Endothelial cell of umbilical vein (primary cell): ENCODE results near the gene AP1M1. TPM values are rescaled to one million over a fixed set of nuclear protein-coding genes. Genes with fewer than 3 reads are reported as not detected.

ENCODE experiments used
- BruUV-seq: library from RNA; stranded (reverse); fragments of 400-500 nt; replicated peaks from 2 replicates; lab custom pipeline; 2021; lab: Mats Ljungman, UMichigan
- CTCF ChIA-PET: fragments of 300-600, 350-600 bp; sonication (Branson Sonifier 250); formaldehyde crosslinking; loops from one replicate; lab custom pipeline; 2021; ENCODE audit warnings: antibody characterized with exemption, inconsistent platforms; lab: Charles Lee
- POLR2A ChIA-PET: fragments of 300-600, 350-600 bp; sonication (Branson Sonifier 250); formaldehyde crosslinking; loops from one replicate; lab custom pipeline; 2021; ENCODE audit warnings: antibody characterized with exemption, inconsistent platforms; lab: Charles Lee
- DNase-seq: peaks from one replicate; pipeline ENCODE4 v3.0.0-alpha.2; 2011; ENCODE audit warnings: low read depth, low spot score
- FAIRE-seq: peaks from 2 replicates; lab custom pipeline; 2011; peaks lifted over from hg19 to GRCh38; lab: Jason Lieb, UNC
- H2AFZ ChIP-seq: 2 replicates; pipeline ENCODE4 v1.6.0; 2012; ENCODE audit warnings: low read depth, low read length, control low read depth, inconsistent platforms
- H3K27ac ChIP-seq: 2 replicates; pipeline ENCODE4 v1.5.1; 2011; ENCODE audit warnings: low read depth, mild to moderate bottlenecking, control low read depth, low read length, moderate library complexity; ENCODE audit not compliant: insufficient read depth
- H3K27me3 ChIP-seq, 2 experiments: 2 replicates each; pipeline versions ENCODE4 v1.6.0 to v1.6.1; 2011; ENCODE audit warnings: low read length in 2 of 2, mixed read lengths in 1 of 2; ENCODE audit not compliant: control insufficient read depth in 2 of 2, insufficient read depth in 2 of 2
- H3K36me3 ChIP-seq, 2 experiments: 2 replicates in 1 of 2; 3 replicates in 1 of 2; pipeline ENCODE4 v1.5.1; 2011; ENCODE audit warnings: low read length in 2 of 2, mild to moderate bottlenecking in 1 of 2, moderate library complexity in 1 of 2; ENCODE audit not compliant: control insufficient read depth in 2 of 2, insufficient read depth in 2 of 2; ENCODE audit errors: extremely low read depth in 1 of 2
- H3K4me1 ChIP-seq: 3 replicates; pipeline ENCODE4 v1.5.1; 2011; ENCODE audit warnings: mild to moderate bottlenecking, low read length; ENCODE audit not compliant: control insufficient read depth, insufficient read depth; ENCODE audit errors: extremely low read depth
- H3K4me2 ChIP-seq: 2 replicates; pipeline ENCODE4 v1.6.1; 2011; ENCODE audit warnings: low read length, control low read depth, mixed read lengths; ENCODE audit not compliant: insufficient read depth
- H3K4me3 ChIP-seq, 3 experiments: fragments of 200-600 bp in 1 of 3; sonication (generic), shearing (Covaris generic) in 1 of 3; replicated peaks in 1 of 3; 2 replicates each; pipeline ENCODE4 v1.5.1; 2011 to 2016; ENCODE audit warnings: control low read depth in 3 of 3, low read length in 3 of 3, mild to moderate bottlenecking in 2 of 3, inconsistent platforms in 1 of 3, low read depth in 1 of 3, moderate library complexity in 1 of 3; ENCODE audit not compliant: insufficient read depth in 1 of 3
- H3K79me2 ChIP-seq: 2 replicates; pipeline ENCODE4 v1.6.0; 2012; ENCODE audit warnings: low read length, inconsistent platforms; ENCODE audit not compliant: control insufficient read depth, insufficient read depth
- H3K9ac ChIP-seq: replicated peaks from 2 replicates; pipeline ENCODE3; 2011; ENCODE audit warnings: low read length, control low read depth; ENCODE audit not compliant: insufficient read depth; ENCODE audit errors: extremely low read depth
- H3K9me1 ChIP-seq: replicated peaks from 3 replicates; pipeline ENCODE4 v1.6.0; 2011; ENCODE audit warnings: mild to moderate bottlenecking, low read length; ENCODE audit not compliant: control insufficient read depth, insufficient read depth; ENCODE audit errors: extremely low read depth
- H3K9me3 ChIP-seq: replicated peaks from 2 replicates; pipeline ENCODE4 v1.5.1; 2012; ENCODE audit warnings: low read length, inconsistent platforms; ENCODE audit not compliant: control insufficient read depth, insufficient read depth
- H4K20me1 ChIP-seq: replicated peaks from 2 replicates; pipeline ENCODE3; 2011; ENCODE audit warnings: mild to moderate bottlenecking, low read length; ENCODE audit not compliant: control insufficient read depth, insufficient read depth; ENCODE audit errors: extremely low read depth
- EZH2 ChIP-seq: IDR thresholded peaks from 2 replicates; pipeline ENCODE4 v1.6.1; 2012; ENCODE audit warnings: borderline replicate concordance, low read depth, mild to moderate bottlenecking, moderate library complexity, low read length, inconsistent platforms; ENCODE audit not compliant: severe bottlenecking
- GATA2 ChIP-seq: IDR thresholded peaks from 2 replicates; pipeline ENCODE4 v1.7.0; 2011; ENCODE audit warnings: low read depth, mild to moderate bottlenecking, moderate library complexity, mixed read lengths, low read length; ENCODE audit not compliant: insufficient read length, insufficient read depth
- JUN ChIP-seq: IDR thresholded peaks from 2 replicates; pipeline ENCODE4 v1.6.1; 2011; ENCODE audit warnings: borderline replicate concordance, low read depth; ENCODE audit not compliant: insufficient read length, insufficient read depth
- MAX ChIP-seq: IDR thresholded peaks from 2 replicates; pipeline ENCODE4 v1.6.1; 2011; ENCODE audit not compliant: insufficient read depth, insufficient read length
- MYC ChIP-seq: IDR thresholded peaks from one replicate; pipeline ENCODE4 v1.6.1; 2011; ENCODE audit warnings: mild to moderate bottlenecking, low read depth, low read length
- POLR2A ChIP-seq: IDR thresholded peaks from 2 replicates; pipeline ENCODE4 v1.6.1; 2012; ENCODE audit warnings: low read depth, mild to moderate bottlenecking, control low read depth, low read length
- POLR2AphosphoS5 ChIP-seq: IDR thresholded peaks from 2 replicates; pipeline ENCODE4 v1.6.1; 2012; ENCODE audit warnings: low read depth, mild to moderate bottlenecking, control low read depth, low read length, moderate library complexity; ENCODE audit not compliant: insufficient read depth
- dilution Hi-C: fragments of 300-500 bp; cut with MboI; formaldehyde crosslinking; loops from one replicate; pipeline ENCODE4 v1.15.0; 2019; ENCODE audit warnings: low sequenced_read_pairs; ENCODE audit not compliant: extremely low pct_ligation_motif_present
- intact Hi-C: fragments of 100-400 bp; cut with micrococcal nuclease; formaldehyde crosslinking; loops from one replicate; pipeline ENCODE4 v1.10.0; 2022
- polyA plus RNA-seq, 4 experiments: library from polyadenylated mRNA; depleted of rRNA in 3 of 4; stranded (reverse) in 3 of 4; unstranded in 1 of 4; fragments of >200 nt; gene quantifications; 2 replicates each; pipeline versions ENCODE4 v1.2.1 to v1.2.3, GENCODE V29; 2011 to 2012; ENCODE audit warnings: missing spikeins in 1 of 4
- total RNA-seq: library from RNA; stranded (reverse); gene quantifications from 2 replicates; pipeline ENCODE4 v1.2.3, GENCODE V29; 2021
- TF ChIP-seq, protein P1 (sequence below), 2 donors: IDR thresholded peaks; 1 replicate in 1 of 2; 2 replicates in 1 of 2; pipeline ENCODE4 v1.5.1; 2011; ENCODE audit warnings: low read length in 2 of 2, mild to moderate bottlenecking in 2 of 2, moderate library complexity in 2 of 2, control low read depth in 1 of 2, inconsistent platforms in 1 of 2, low read depth in 1 of 2; ENCODE audit not compliant: insufficient read depth in 1 of 2; ENCODE audit errors: extremely low read depth in 1 of 2

The AP1M1 gene
- total and polyA plus RNA-seq, 2 donors (not counting 3 experiments of a cell fraction or from before 2014, with no cell fraction given): 99.3 to 129 TPM

- Histone ChIP-seq H3K36me3 (no peaks in the 10 kb centered on the region), H4K20me1 (no peaks in the 10 kb centered on the region), H3K27me3 (no peaks in the 10 kb centered on the region), H2AFZ (no peak overlapping the region), H3K4me1 (no peaks in the 10 kb centered on the region), H3K27ac (no peak overlapping the region), H3K79me2 (no peaks in the 10 kb centered on the region), H3K9me1 (no peaks in the 10 kb centered on the region), H3K4me2 (no peak overlapping the region), H3K9me3 (no peaks in the 10 kb centered on the region), H3K9ac (no peak overlapping the region), H3K4me3 (no peak overlapping the region)
- dilution Hi-C loops: no loop called here
- intact Hi-C loops: loop anchor here (5.0 kb wide), 1 partner anchor 32 kb away; no protein-coding TSS in a partner anchor
- POLR2A ChIA-PET: no interaction called here
- TF ChIP-seq MYC: no peak
- no peak for TF ChIP-seq MAX
- TF ChIP-seq GATA2: no peak
- no peak for TF ChIP-seq JUN
- no peak for TF ChIP-seq POLR2A
- TF ChIP-seq, protein P1, sequence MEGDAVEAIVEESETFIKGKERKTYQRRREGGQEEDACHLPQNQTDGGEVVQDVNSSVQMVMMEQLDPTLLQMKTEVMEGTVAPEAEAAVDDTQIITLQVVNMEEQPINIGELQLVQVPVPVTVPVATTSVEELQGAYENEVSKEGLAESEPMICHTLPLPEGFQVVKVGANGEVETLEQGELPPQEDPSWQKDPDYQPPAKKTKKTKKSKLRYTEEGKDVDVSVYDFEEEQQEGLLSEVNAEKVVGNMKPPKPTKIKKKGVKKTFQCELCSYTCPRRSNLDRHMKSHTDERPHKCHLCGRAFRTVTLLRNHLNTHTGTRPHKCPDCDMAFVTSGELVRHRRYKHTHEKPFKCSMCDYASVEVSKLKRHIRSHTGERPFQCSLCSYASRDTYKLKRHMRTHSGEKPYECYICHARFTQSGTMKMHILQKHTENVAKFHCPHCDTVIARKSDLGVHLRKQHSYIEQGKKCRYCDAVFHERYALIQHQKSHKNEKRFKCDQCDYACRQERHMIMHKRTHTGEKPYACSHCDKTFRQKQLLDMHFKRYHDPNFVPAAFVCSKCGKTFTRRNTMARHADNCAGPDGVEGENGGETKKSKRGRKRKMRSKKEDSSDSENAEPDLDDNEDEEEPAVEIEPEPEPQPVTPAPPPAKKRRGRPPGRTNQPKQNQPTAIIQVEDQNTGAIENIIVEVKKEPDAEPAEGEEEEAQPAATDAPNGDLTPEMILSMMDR (IDR thresholded peaks at IDR 0.05; ENCODE audit: extremely low read depth in 1 of 2, insufficient read depth in 1 of 2, low read depth in 1 of 2, low read length in 2 of 2): no peak
- TF ChIP-seq EZH2: no peak
- TF ChIP-seq POLR2AphosphoS5: no peak
- DNase-seq: no peak
- peak; percentile 57 for FAIRE-seq
- CTCF ChIA-PET: interaction anchor here (1.6 to 8.1 kb wide), 4 partner anchors 67 to 133 kb away, joined by 3 to 186 read pairs (median 12); no protein-coding TSS in a partner anchor
- no TSS peak for BruUV-seq
Measured at GRCh38 chr19:16249826-16250404, 52.2 kb downstream of the AP1M1 start.
